Caco-2 (cell line): ENCODE measurements around the gene RGN. TPM values are rescaled to one million over a fixed set of nuclear protein-coding genes. Genes with fewer than 3 reads are reported as not detected.
A peak's percentile ranks its signal among the peaks of the same experiment; 100 is the strongest.

ENCODE experiments used
- BruUV-seq: library from RNA; stranded (reverse); fragments of 400-500 nt; replicated peaks from 2 replicates; lab custom pipeline; 2021; lab: Mats Ljungman, UMichigan
- CTCF ChIA-PET: fragments of 300-600 bp; sonication (Branson Sonifier 250); formaldehyde crosslinking; loops from one replicate; lab custom pipeline; 2022; ENCODE audit warnings: antibody characterized with exemption; lab: Charles Lee
- POLR2A ChIA-PET: fragments of 300-600 bp; sonication (Branson Sonifier 250); formaldehyde crosslinking; loops from one replicate; lab custom pipeline; 2022; ENCODE audit warnings: antibody characterized with exemption; lab: Charles Lee
- DNase-seq, 2 experiments: peaks; one replicate each; pipeline versions ENCODE4 v3.0.0 to v3.0.0-alpha.2; 2020 to 2022
- H3K27me3 ChIP-seq: replicated peaks from 2 replicates; pipeline ENCODE4 v1.6.0; 2011; ENCODE audit warnings: low read length; ENCODE audit not compliant: control insufficient read depth, insufficient read depth
- H3K36me3 ChIP-seq: 2 replicates; pipeline ENCODE4 v1.5.1; 2011; ENCODE audit warnings: low read length; ENCODE audit not compliant: control insufficient read depth, insufficient read depth
- H3K4me1 ChIP-seq: fragments of 250-450 bp; sonication (Bioruptor Pico); 2 replicates; pipeline ENCODE4 v1.5.1; 2020; ENCODE audit warnings: mild to moderate bottlenecking
- H3K4me3 ChIP-seq: 2 replicates; pipeline ENCODE4 v1.5.1; 2011; ENCODE audit warnings: low read depth, mild to moderate bottlenecking, control low read depth, low read length
- H3K9me3 ChIP-seq: fragments of 250-450 bp; sonication (Bioruptor Pico); 2 replicates; pipeline ENCODE4 v1.5.1; 2020; ENCODE audit warnings: mild to moderate bottlenecking, moderate library complexity
- H3K27ac Mint-ChIP-seq: one replicate; pipeline ENCODE4 v1.8.0; 2022; ENCODE audit warnings: mixed read lengths; ENCODE audit not compliant: unreplicated experiment
- H3K27me3 Mint-ChIP-seq: one replicate; pipeline ENCODE4 v1.8.0; 2022; ENCODE audit warnings: mixed read lengths; ENCODE audit not compliant: insufficient read depth, unreplicated experiment
- H3K36me3 Mint-ChIP-seq: one replicate; pipeline ENCODE4 v1.8.0; 2022; ENCODE audit warnings: mild to moderate bottlenecking, mixed read lengths; ENCODE audit not compliant: insufficient read depth, unreplicated experiment
- H3K4me1 Mint-ChIP-seq: one replicate; pipeline ENCODE4 v1.8.0; 2022; ENCODE audit warnings: low read depth, mixed read lengths; ENCODE audit not compliant: unreplicated experiment
- H3K4me3 Mint-ChIP-seq: one replicate; pipeline ENCODE4 v1.8.0; 2022; ENCODE audit warnings: mild to moderate bottlenecking, moderate library complexity, mixed read lengths; ENCODE audit not compliant: unreplicated experiment
- H3K9me3 Mint-ChIP-seq: one replicate; pipeline ENCODE4 v1.8.0; 2022; ENCODE audit warnings: mixed read lengths; ENCODE audit not compliant: unreplicated experiment
- intact Hi-C: fragments of 100-400 bp; cut with micrococcal nuclease; formaldehyde crosslinking; loops from one replicate; pipeline ENCODE4 v1.10.0; 2022; ENCODE audit not compliant: unreplicated experiment
- total RNA-seq: library from RNA; stranded (reverse); gene quantifications from 2 replicates; pipeline ENCODE4 v1.2.3, GENCODE V29; 2022
- TF ChIP-seq, protein P1 (sequence below), 2 experiments: fragments of 200-600 bp in 1 of 2; IDR thresholded peaks; 1 replicate in 1 of 2; 2 replicates in 1 of 2; pipeline versions ENCODE4 v1.5.1 to v1.8.0; 2011 to 2022; ENCODE audit warnings: antibody characterized with exemption in 1 of 2, control low read depth in 1 of 2, inconsistent platforms in 1 of 2, low read depth in 1 of 2, low read length in 1 of 2, mild to moderate bottlenecking in 1 of 2, moderate library complexity in 1 of 2; ENCODE audit not compliant: insufficient read depth in 1 of 2, severe bottlenecking in 1 of 2, unreplicated experiment in 1 of 2

Gene RGN
- total RNA-seq, 1 experiment from 2014 or later, result 36.2 TPM

DNA sequence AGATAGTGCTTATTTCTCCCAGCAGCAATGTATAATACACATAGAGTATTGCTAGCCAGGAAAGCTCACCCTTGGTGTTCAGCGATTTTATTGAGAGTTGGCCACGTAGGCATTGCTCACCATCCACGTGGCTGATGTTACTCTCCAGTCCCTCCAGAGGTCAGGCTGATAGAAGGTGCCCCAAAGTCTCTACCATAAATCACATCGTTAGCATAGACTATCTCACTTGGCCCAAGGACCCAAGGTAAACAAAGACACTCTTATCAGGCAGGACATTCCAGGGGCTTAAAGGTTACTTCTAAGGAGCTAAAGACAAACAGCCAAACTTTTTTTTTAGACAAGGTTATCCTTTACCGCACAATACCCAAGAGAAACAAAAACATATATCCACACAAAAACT, 30.3 kb upstream of the RGN start:
- TF ChIP-seq, protein P1, sequence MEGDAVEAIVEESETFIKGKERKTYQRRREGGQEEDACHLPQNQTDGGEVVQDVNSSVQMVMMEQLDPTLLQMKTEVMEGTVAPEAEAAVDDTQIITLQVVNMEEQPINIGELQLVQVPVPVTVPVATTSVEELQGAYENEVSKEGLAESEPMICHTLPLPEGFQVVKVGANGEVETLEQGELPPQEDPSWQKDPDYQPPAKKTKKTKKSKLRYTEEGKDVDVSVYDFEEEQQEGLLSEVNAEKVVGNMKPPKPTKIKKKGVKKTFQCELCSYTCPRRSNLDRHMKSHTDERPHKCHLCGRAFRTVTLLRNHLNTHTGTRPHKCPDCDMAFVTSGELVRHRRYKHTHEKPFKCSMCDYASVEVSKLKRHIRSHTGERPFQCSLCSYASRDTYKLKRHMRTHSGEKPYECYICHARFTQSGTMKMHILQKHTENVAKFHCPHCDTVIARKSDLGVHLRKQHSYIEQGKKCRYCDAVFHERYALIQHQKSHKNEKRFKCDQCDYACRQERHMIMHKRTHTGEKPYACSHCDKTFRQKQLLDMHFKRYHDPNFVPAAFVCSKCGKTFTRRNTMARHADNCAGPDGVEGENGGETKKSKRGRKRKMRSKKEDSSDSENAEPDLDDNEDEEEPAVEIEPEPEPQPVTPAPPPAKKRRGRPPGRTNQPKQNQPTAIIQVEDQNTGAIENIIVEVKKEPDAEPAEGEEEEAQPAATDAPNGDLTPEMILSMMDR (IDR thresholded peaks at IDR 0.05; ENCODE audit: insufficient read depth in 1 of 2, low read depth in 1 of 2, low read length in 1 of 2, severe bottlenecking in 1 of 2, unreplicated experiment in 1 of 2), result peak in 1 of 2 experiments; percentile 33
- H3K4me1 ChIP-seq, result peaks cover 11% of the 10 kb centered on the region
- no peaks in the 10 kb centered on the region for H3K9me3 Mint-ChIP-seq
- no TSS peak for BruUV-seq
- H3K4me3 ChIP-seq, result no peak overlapping the region
- H3K27me3 ChIP-seq, result no peaks in the 10 kb centered on the region
- H3K27ac Mint-ChIP-seq, result no peak overlapping the region
- no peaks in the 10 kb centered on the region for H3K27me3 Mint-ChIP-seq
- ChIA-PET POLR2A (interaction anchor here (0.6 kb wide), 1 partner anchor 30 kb away, joined by 4 read pairs; no protein-coding TSS in a partner anchor), CTCF (interaction anchor here (0.5 to 1.6 kb wide), 4 partner anchors 11 to 1979 kb away, joined by 3 to 12 read pairs (median 4); no protein-coding TSS in a partner anchor)
- peaks cover 11% of the 10 kb centered on the region for H3K36me3 Mint-ChIP-seq
- H3K9me3 ChIP-seq, result no peaks in the 10 kb centered on the region
- H3K4me1 Mint-ChIP-seq, result peaks cover 8% of the 10 kb centered on the region
- intact Hi-C loops, result loop anchor here (1.0 kb wide), 3 partner anchors 13 to 45 kb away; partner anchors contain the start of gene RGN
- peak overlapping the region; percentile 43 for H3K4me3 Mint-ChIP-seq
- DNase-seq, result peak; percentile 74 to 82
- no peaks in the 10 kb centered on the region for H3K36me3 ChIP-seq

DNA sequence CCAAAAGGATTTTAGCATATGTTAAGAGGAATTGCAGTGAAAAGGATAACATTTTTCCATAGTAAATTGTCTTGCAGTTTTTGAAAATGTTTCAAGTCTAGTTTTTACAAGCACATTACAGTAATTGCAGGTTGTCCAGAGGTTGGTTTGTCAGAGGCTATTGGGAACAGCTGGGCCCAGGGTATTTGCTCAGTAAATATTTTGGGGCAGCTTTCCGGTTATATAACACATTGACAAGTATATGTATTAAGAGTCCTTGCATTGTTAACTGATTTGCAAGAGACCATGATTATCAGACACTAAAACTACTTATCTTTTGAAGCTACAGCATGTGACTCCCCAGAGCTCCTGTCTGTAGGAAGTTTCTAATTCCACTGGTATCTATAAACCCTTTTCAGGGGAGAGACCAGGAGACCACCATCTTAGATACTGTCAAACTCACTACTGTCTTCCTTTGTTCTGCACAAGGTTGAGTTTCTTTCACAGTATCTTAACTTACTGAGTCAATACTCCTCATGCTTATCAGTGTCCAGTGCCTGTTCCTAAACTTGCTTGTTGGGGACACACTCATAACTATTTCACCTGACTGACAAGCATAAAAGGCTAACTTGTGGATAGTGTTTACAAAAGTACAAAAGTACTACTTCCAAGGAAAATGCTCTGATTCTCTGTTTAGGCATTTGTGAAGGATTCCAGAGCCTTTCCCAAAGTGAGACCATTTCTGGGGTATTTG, 18.9 kb upstream of the RGN start:
- no peaks in the 10 kb centered on the region for H3K36me3 ChIP-seq
- peaks cover 26% of the 10 kb centered on the region for H3K4me1 Mint-ChIP-seq
- no peak for DNase-seq
- no peak overlapping the region for H3K4me3 ChIP-seq
- no peaks in the 10 kb centered on the region for H3K9me3 ChIP-seq
- intact Hi-C loops, result no loop called here
- peak overlapping the region; percentile 53 for H3K27ac Mint-ChIP-seq
- H3K9me3 Mint-ChIP-seq, result no peaks in the 10 kb centered on the region
- no peak overlapping the region for H3K4me3 Mint-ChIP-seq
- peaks cover 4% of the 10 kb centered on the region for H3K36me3 Mint-ChIP-seq
- ChIA-PET POLR2A (interaction anchor here (0.6 to 0.7 kb wide), 3 partner anchors 19 to 70 kb away, joined by 3 read pairs; partner anchors contain the start of gene RGN), CTCF (interaction anchor here (0.7 to 1.2 kb wide), 2 partner anchors 11 to 21 kb away, joined by 3 to 5 read pairs; no protein-coding TSS in a partner anchor)
- no peaks in the 10 kb centered on the region for H3K27me3 ChIP-seq
- no TSS peak for BruUV-seq
- TF ChIP-seq, protein P1 (IDR thresholded peaks at IDR 0.05; ENCODE audit: insufficient read depth in 1 of 2, low read depth in 1 of 2, low read length in 1 of 2, severe bottlenecking in 1 of 2, unreplicated experiment in 1 of 2), result no peak
- peaks cover 50% of the 10 kb centered on the region for H3K4me1 ChIP-seq
- H3K27me3 Mint-ChIP-seq, result no peaks in the 10 kb centered on the region

DNA sequence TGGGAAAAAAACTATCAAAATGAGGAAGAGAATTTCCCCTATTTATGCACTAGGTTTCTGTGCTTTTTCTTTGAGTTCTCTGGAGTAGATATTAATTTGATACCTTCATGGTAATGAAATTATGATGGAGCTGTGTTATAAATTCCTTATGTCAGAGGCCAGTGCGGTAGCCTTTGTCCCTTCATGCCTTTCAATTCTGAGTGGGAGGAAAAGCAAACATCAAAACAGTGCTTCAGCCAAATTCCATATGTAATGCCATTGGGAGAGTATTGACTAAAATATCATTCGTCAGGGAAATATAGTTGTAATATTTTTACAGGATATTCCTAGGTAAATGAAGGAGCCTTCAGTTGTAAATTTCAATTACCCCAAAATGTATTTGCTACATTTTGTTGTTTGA, 17.5 kb upstream of the RGN start:
- no peak for DNase-seq
- H3K4me1 Mint-ChIP-seq, result peaks cover 26% of the 10 kb centered on the region
- H3K4me1 ChIP-seq, result peaks cover 50% of the 10 kb centered on the region
- no peaks in the 10 kb centered on the region for H3K27me3 ChIP-seq
- ChIA-PET POLR2A (no interaction called here), CTCF (no interaction called here)
- no peaks in the 10 kb centered on the region for H3K9me3 Mint-ChIP-seq
- BruUV-seq, result no TSS peak
- no peaks in the 10 kb centered on the region for H3K27me3 Mint-ChIP-seq
- no peak overlapping the region for H3K4me3 ChIP-seq
- H3K9me3 ChIP-seq, result no peaks in the 10 kb centered on the region
- intact Hi-C loops, result loop anchor here (1.0 to 2.0 kb wide), 2 partner anchors 12 to 20 kb away; no protein-coding TSS in a partner anchor
- H3K4me3 Mint-ChIP-seq, result peak overlapping the region; percentile 42
- TF ChIP-seq, protein P1 (IDR thresholded peaks at IDR 0.05; ENCODE audit: insufficient read depth in 1 of 2, low read depth in 1 of 2, low read length in 1 of 2, severe bottlenecking in 1 of 2, unreplicated experiment in 1 of 2), result no peak
- H3K36me3 ChIP-seq, result no peaks in the 10 kb centered on the region
- no peak overlapping the region for H3K27ac Mint-ChIP-seq
- H3K36me3 Mint-ChIP-seq, result no peaks in the 10 kb centered on the region
